H9 (cell line): ENCODE results near the gene TMEM158. TPM values are rescaled to one million over a fixed set of nuclear protein-coding genes. Genes with fewer than 3 reads are reported as not detected.

Source experiments
- DNase-seq: peaks from one replicate; pipeline ENCODE4 v3.0.0-alpha.2; 2017
- H2AFZ ChIP-seq: one replicate; pipeline ENCODE4 v1.6.1; 2013; ENCODE audit warnings: mild to moderate bottlenecking, low read length, control low read depth, moderate library complexity
- H2AK5ac ChIP-seq: 2 replicates; pipeline ENCODE4 v1.6.1; 2013; ENCODE audit warnings: low read length, control low read depth, mixed read lengths; ENCODE audit not compliant: insufficient read length
- H2BK120ac ChIP-seq: one replicate; pipeline ENCODE4 v1.6.1; 2013; ENCODE audit warnings: low read depth, mild to moderate bottlenecking, low read length, control low read depth, inconsistent platforms; ENCODE audit not compliant: poor library complexity, severe bottlenecking
- H2BK12ac ChIP-seq: 2 replicates; pipeline ENCODE4 v1.6.1; 2013; ENCODE audit warnings: low read length, control low read depth, mixed read lengths, low read depth; ENCODE audit not compliant: insufficient read length
- H2BK15ac ChIP-seq: 2 replicates; pipeline ENCODE4 v1.6.1; 2013; ENCODE audit warnings: low read depth, low read length, control low read depth
- H2BK20ac ChIP-seq: one replicate; pipeline ENCODE4 v1.6.1; 2013; ENCODE audit warnings: low read depth, mild to moderate bottlenecking, low read length, control low read depth, inconsistent platforms; ENCODE audit not compliant: poor library complexity, severe bottlenecking
- H2BK5ac ChIP-seq: 2 replicates; pipeline ENCODE4 v1.6.1; 2013; ENCODE audit warnings: low read length, control low read depth, mixed read lengths; ENCODE audit not compliant: insufficient read length
- H3K14ac ChIP-seq: 2 replicates; pipeline ENCODE4 v1.6.1; 2013; ENCODE audit warnings: low read length, control low read depth; ENCODE audit not compliant: insufficient read depth
- H3K18ac ChIP-seq: 2 replicates; pipeline ENCODE4 v1.6.1; 2013; ENCODE audit warnings: low read depth, mild to moderate bottlenecking, mixed read lengths, low read length, control low read depth; ENCODE audit not compliant: insufficient read length
- H3K23ac ChIP-seq: 2 replicates; pipeline ENCODE4 v1.6.1; 2013; ENCODE audit warnings: low read length, control low read depth, mixed read lengths, low read depth; ENCODE audit not compliant: insufficient read length
- H3K23me2 ChIP-seq: 2 replicates; pipeline ENCODE4 v1.6.1; 2013; ENCODE audit warnings: low read depth, mild to moderate bottlenecking, mixed read lengths, low read length, control low read depth; ENCODE audit not compliant: insufficient read length, poor library complexity, severe bottlenecking
- H3K27ac ChIP-seq: 2 replicates; pipeline ENCODE4 v1.5.1; 2013; ENCODE audit warnings: low read length, control low read depth, mixed read lengths, low read depth; ENCODE audit not compliant: insufficient read length
- H3K27me3 ChIP-seq: 2 replicates; pipeline ENCODE4 v1.6.1; 2013; ENCODE audit warnings: low read length, control low read depth, inconsistent platforms; ENCODE audit not compliant: insufficient read depth
- H3K4ac ChIP-seq: 2 replicates; pipeline ENCODE4 v1.6.1; 2013; ENCODE audit warnings: low read depth, mild to moderate bottlenecking, control low read depth, inconsistent platforms, low read length, moderate library complexity
- H3K4me1 ChIP-seq: 2 replicates; pipeline ENCODE4 v1.6.1; 2013; ENCODE audit warnings: low read length, control low read depth, inconsistent platforms; ENCODE audit not compliant: insufficient read depth
- H3K4me2 ChIP-seq: 2 replicates; pipeline ENCODE4 v1.6.1; 2013; ENCODE audit warnings: low read length, control low read depth, mixed read lengths; ENCODE audit not compliant: insufficient read length, insufficient read depth
- H3K56ac ChIP-seq: 2 replicates; pipeline ENCODE4 v1.6.1; 2013; ENCODE audit warnings: low read depth, mild to moderate bottlenecking, mixed read lengths, low read length, control low read depth; ENCODE audit not compliant: insufficient read length
- H3K79me1 ChIP-seq: 2 replicates; pipeline ENCODE4 v1.6.1; 2013; ENCODE audit warnings: low read depth, mild to moderate bottlenecking, moderate library complexity, low read length, control low read depth, inconsistent platforms; ENCODE audit not compliant: insufficient read depth, poor library complexity, severe bottlenecking
- H3K79me2 ChIP-seq: 2 replicates; pipeline ENCODE4 v1.6.1; 2013; ENCODE audit warnings: low read length, control low read depth, inconsistent platforms; ENCODE audit not compliant: insufficient read depth
- H3K9ac ChIP-seq: 2 replicates; pipeline ENCODE4 v1.6.1; 2013; ENCODE audit warnings: low read length, control low read depth, mixed read lengths; ENCODE audit not compliant: insufficient read length; ENCODE audit errors: extremely low read depth
- H3K9me3 ChIP-seq: one replicate; pipeline ENCODE4 v1.6.1; 2013; ENCODE audit warnings: low read depth, low read length, inconsistent platforms; ENCODE audit not compliant: control insufficient read depth
- H3T11ph ChIP-seq: one replicate; pipeline ENCODE4 v1.6.1; 2013; ENCODE audit warnings: mild to moderate bottlenecking, low read length, control low read depth, inconsistent platforms
- H4K20me1 ChIP-seq: one replicate; pipeline ENCODE4 v1.6.1; 2013; ENCODE audit not compliant: control insufficient read depth, insufficient read length, insufficient read depth
- H4K5ac ChIP-seq: 2 replicates; pipeline ENCODE4 v1.6.1; 2013; ENCODE audit warnings: low read depth, mild to moderate bottlenecking, mixed read lengths, low read length, control low read depth; ENCODE audit not compliant: insufficient read length
- H4K8ac ChIP-seq: replicated peaks from 2 replicates; pipeline ENCODE4 v1.6.1; 2013; ENCODE audit warnings: low read length, control low read depth, mixed read lengths, low read depth; ENCODE audit not compliant: insufficient read length
- H4K91ac ChIP-seq: 2 replicates; pipeline ENCODE4 v1.6.1; 2013; ENCODE audit warnings: low read depth, mild to moderate bottlenecking, moderate library complexity, mixed read lengths, low read length, control low read depth; ENCODE audit not compliant: insufficient read length
- H3K27ac Mint-ChIP-seq, 3 experiments: 2 replicates in 2 of 3; 3 replicates in 1 of 3; pipeline ENCODE4 v1.8.0; 2020 to 2021; ENCODE audit warnings: mixed read lengths in 3 of 3, mild to moderate bottlenecking in 1 of 3, moderate library complexity in 1 of 3
- H3K27me3 Mint-ChIP-seq: 2 replicates; pipeline ENCODE4 v1.8.0; 2021; ENCODE audit warnings: low read depth, mild to moderate bottlenecking, moderate library complexity, mixed read lengths
- H3K36me3 Mint-ChIP-seq, 3 experiments: 2 replicates in 2 of 3; 3 replicates in 1 of 3; pipeline ENCODE4 v1.8.0; 2020 to 2021; ENCODE audit warnings: low read depth in 3 of 3, mixed read lengths in 3 of 3; ENCODE audit not compliant: insufficient read depth in 1 of 3
- H3K4me1 Mint-ChIP-seq, 2 experiments: 2 replicates each; pipeline ENCODE4 v1.8.0; 2020; ENCODE audit warnings: mixed read lengths in 2 of 2
- H3K4me3 Mint-ChIP-seq, 2 experiments: 2 replicates in 1 of 2; 3 replicates in 1 of 2; pipeline ENCODE4 v1.8.0; 2020 to 2021; ENCODE audit warnings: mild to moderate bottlenecking in 2 of 2, mixed read lengths in 2 of 2, moderate library complexity in 1 of 2
- H3K9me3 Mint-ChIP-seq, 2 experiments: 2 replicates in 1 of 2; 3 replicates in 1 of 2; pipeline ENCODE4 v1.8.0; 2020; ENCODE audit warnings: mild to moderate bottlenecking in 2 of 2, mixed read lengths in 2 of 2, moderate library complexity in 1 of 2
- WGBS: extraction: QIAGEN DNeasy Blood & Tissue Kit; methylation state at CpG from one replicate; pipeline ENCODE4 v1.1.7; 2013; ENCODE audit warnings: missing lambda C conversion rate, low lambda C conversion rate, mixed read lengths; ENCODE audit not compliant: insufficient read length; ENCODE audit errors: extremely low coverage; 5-methylcytosine and 5-hydroxymethylcytosine counted together
- total RNA-seq: library from RNA; stranded (reverse); gene quantifications from 2 replicates; pipeline ENCODE4 v1.2.1, GENCODE V29; 2021
- TF ChIP-seq, protein P1 (sequence below): fragments of 200-600 bp; sonication (generic); conservative IDR thresholded peaks from 3 replicates; pipeline ENCODE4 v1.8.0; 2021; ENCODE audit warnings: antibody characterized with exemption, mild to moderate bottlenecking

TMEM158 gene
- total RNA-seq, 1 experiment from 2014 or later = 29.1 TPM

- peaks cover 13 to 21% of the 10 kb centered on the region in 2 experiments for H3K4me1 Mint-ChIP-seq
- Histone ChIP-seq H4K20me1 (no peaks in the 10 kb centered on the region), H3K9ac (no peak overlapping the region), H3K23me2 (no peaks in the 10 kb centered on the region), H4K8ac (no peak overlapping the region), H3K18ac (no peak overlapping the region), H2BK15ac (no peak overlapping the region), H3K79me2 (no peaks in the 10 kb centered on the region), H3K23ac (no peak overlapping the region), H2AK5ac (no peak overlapping the region), H4K91ac (no peak overlapping the region), H3K4me2 (no peak overlapping the region), H3K4ac (no peak overlapping the region), H3K4me1 (no peaks in the 10 kb centered on the region), H3K27ac (no peak overlapping the region), H3K56ac (no peak overlapping the region), H2BK5ac (no peak overlapping the region), H4K5ac (no peak overlapping the region), H3K9me3 (no peaks in the 10 kb centered on the region), H3T11ph (no peak overlapping the region), H2BK120ac (no peak overlapping the region), H2BK12ac (no peak overlapping the region), H2AFZ (no peak overlapping the region), H3K27me3 (0 out of 2 replicates have a peak, but pooled peaks cover 2% of the 10 kb centered on the region), H2BK20ac (no peak overlapping the region), H3K79me1 (no peaks in the 10 kb centered on the region), H3K14ac (no peak overlapping the region)
- TF ChIP-seq, protein P1, sequence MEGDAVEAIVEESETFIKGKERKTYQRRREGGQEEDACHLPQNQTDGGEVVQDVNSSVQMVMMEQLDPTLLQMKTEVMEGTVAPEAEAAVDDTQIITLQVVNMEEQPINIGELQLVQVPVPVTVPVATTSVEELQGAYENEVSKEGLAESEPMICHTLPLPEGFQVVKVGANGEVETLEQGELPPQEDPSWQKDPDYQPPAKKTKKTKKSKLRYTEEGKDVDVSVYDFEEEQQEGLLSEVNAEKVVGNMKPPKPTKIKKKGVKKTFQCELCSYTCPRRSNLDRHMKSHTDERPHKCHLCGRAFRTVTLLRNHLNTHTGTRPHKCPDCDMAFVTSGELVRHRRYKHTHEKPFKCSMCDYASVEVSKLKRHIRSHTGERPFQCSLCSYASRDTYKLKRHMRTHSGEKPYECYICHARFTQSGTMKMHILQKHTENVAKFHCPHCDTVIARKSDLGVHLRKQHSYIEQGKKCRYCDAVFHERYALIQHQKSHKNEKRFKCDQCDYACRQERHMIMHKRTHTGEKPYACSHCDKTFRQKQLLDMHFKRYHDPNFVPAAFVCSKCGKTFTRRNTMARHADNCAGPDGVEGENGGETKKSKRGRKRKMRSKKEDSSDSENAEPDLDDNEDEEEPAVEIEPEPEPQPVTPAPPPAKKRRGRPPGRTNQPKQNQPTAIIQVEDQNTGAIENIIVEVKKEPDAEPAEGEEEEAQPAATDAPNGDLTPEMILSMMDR = no peak
- WGBS = no CpG with 5 or more reads among the region's 1 CpG
- no peak overlapping the region for H3K4me3 Mint-ChIP-seq
- no peaks in the 10 kb centered on the region; a peak in 1 of 5 replicates for H3K9me3 Mint-ChIP-seq
- DNase-seq = no peak
- peaks cover 1% of the 10 kb centered on the region for H3K27me3 Mint-ChIP-seq
- no peak overlapping the region for H3K27ac Mint-ChIP-seq
- H3K36me3 Mint-ChIP-seq = no peaks in the 10 kb centered on the region
Observed at GRCh38 chr3:45249391-45249790, 23.3 kb upstream of the TMEM158 start.
